C4-2B (cell line): Measurements from ENCODE around the gene TRIM59.
A peak's percentile ranks its signal among the peaks of the same experiment; 100 is the strongest.

Experiments
- H3K27ac ChIP-seq: fragments of 450-650 bp; 2 replicates; pipeline ENCODE4 v1.5.1; 2017
- CTCF ChIP-seq: fragments of 450-650 bp; conservative IDR thresholded peaks from 2 replicates; pipeline ENCODE4 v1.5.1; 2017; ENCODE audit warnings: mild to moderate bottlenecking
- ZFX ChIP-seq: fragments of 450-650 bp; IDR thresholded peaks from 2 replicates; pipeline ENCODE4 v1.6.1; 2017

Gene TRIM59, protein sequence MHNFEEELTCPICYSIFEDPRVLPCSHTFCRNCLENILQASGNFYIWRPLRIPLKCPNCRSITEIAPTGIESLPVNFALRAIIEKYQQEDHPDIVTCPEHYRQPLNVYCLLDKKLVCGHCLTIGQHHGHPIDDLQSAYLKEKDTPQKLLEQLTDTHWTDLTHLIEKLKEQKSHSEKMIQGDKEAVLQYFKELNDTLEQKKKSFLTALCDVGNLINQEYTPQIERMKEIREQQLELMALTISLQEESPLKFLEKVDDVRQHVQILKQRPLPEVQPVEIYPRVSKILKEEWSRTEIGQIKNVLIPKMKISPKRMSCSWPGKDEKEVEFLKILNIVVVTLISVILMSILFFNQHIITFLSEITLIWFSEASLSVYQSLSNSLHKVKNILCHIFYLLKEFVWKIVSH

GRCh38 chr3:160449636-160450598 lies at the start of gene TRIM59:
TRIM59 (minus strand) TSS chr3:160449786; CDS start chr3:160439183, 10,603 bp downstream.
- TF ChIP-seq ZFX (no peak), CTCF (no peak; the same call in 1 of the 2 replicates)
- peak within 1 kb of the TSS; percentile 94 for H3K27ac ChIP-seq

DNA sequence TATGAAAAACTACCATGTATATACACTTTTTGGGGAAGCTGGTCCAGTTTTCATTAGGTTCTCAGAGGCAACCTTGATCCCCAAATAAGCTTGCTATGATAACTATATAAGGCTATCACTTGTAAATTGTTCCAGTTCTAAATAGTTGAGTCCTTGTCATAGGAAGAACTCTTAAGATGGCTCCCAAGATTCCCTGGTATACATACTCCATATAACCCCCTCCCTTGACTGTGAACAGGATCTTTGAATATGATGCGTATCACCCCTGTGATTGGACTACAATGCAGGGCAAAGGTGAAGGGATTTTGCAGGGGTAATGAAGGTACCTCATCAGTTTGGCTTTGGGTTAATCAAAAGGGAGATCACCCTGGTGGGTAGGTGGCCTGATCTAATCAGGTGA lies 48.6 kb upstream of the TRIM59 start:
- H3K27ac ChIP-seq, result no peak overlapping the region
- TF ChIP-seq ZFX (no peak), CTCF (no peak)

DNA sequence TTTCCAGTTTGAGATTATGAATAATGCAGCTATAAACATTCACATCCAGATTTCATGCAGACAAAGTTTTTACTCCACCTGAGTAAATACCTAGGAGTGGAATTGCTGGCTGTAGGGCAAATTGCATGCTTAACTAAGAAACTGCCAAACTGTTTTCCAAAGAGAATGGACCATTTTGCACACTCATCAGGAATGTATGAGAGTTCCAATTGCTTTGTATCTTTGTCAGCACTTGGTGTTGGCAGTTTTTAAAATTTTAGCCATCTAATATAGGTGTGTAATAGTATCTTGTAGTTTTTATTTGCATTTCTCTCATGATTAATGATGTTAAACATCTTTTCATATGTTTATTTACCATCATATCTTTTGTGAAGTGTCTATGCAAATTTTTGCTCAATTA lies 40.6 kb upstream of the TRIM59 start:
- no peak overlapping the region for H3K27ac ChIP-seq
- TF ChIP-seq CTCF (no peak), ZFX (no peak)

- TF ChIP-seq CTCF (peak; percentile 88), ZFX (no peak)
- no peak overlapping the region for H3K27ac ChIP-seq
Observed at GRCh38 chr3:160486459-160486869, 36.9 kb upstream of the TRIM59 start.

GRCh38 chr3:160482796-160483195 lies 33.2 kb upstream of the TRIM59 start:
- TF ChIP-seq ZFX (no peak), CTCF (no peak)
- H3K27ac ChIP-seq, result no peak overlapping the region

DNA sequence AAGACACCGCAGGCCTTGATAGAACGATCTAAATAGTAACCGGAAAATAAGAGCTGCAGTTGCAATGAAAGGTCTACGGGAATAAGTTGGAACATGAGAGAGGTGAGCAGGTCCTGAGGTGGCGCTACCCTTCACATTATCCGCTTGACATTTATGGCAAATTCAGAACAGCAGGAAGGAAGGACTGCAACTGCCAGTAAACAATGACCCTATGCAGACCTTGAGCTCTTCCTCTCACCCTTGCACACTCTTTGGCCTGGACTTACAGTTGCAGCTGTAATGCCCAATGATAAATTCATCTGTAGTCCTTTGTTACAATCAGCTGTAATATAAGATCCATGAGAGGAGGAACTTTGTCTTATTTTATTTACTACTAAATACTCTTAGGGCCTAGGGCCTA lies 32.3 kb upstream of the TRIM59 start:
- TF ChIP-seq CTCF, result no peak
- H3K27ac ChIP-seq, result no peak overlapping the region

- no peak overlapping the region for H3K27ac ChIP-seq
- TF ChIP-seq ZFX (no peak), CTCF (no peak)
Observed at GRCh38 chr3:160480931-160481330, 31.3 kb upstream of the TRIM59 start.
